Gastroesophageal sphincter (tissue), 4 donors: ENCODE data around the gene OS9. TPM values are rescaled to one million over a fixed set of nuclear protein-coding genes. Genes with fewer than 3 reads are reported as not detected.

Source experiments
- ATAC-seq: fragments of 150-250 bp; one replicate; pipeline ENCODE4 v1.9.1; 2016; ENCODE audit warnings: mild to moderate bottlenecking, moderate library complexity
- H3K27ac ChIP-seq, 4 donors: fragments of 200-600 bp; sonication (generic) in 3 of 4; 1 replicate in 3 of 4; 2 replicates in 1 of 4; pipeline ENCODE4 v1.5.1; 2016 to 2019
- H3K27me3 ChIP-seq: fragments of 200-600 bp; sonication (generic); one replicate; pipeline ENCODE4 v1.5.1; 2019
- H3K36me3 ChIP-seq, 2 donors: fragments of 200-600 bp; sonication (generic); one replicate each; pipeline ENCODE4 v1.5.1; 2019; ENCODE audit warnings: control low read depth in 1 of 2
- H3K4me1 ChIP-seq, 3 donors: fragments of 200-600 bp; sonication (generic); 1 replicate in 2 of 3; 2 replicates in 1 of 3; pipeline ENCODE4 v1.5.1; 2016 to 2019; ENCODE audit warnings: control low read depth in 2 of 3
- H3K4me3 ChIP-seq, 2 donors: fragments of 200-600 bp; sonication (generic); one replicate each; pipeline ENCODE4 v1.5.1; 2019; ENCODE audit warnings: mild to moderate bottlenecking in 1 of 2, moderate library complexity in 1 of 2
- H3K9me3 ChIP-seq, 3 donors: fragments of 200-600 bp; sonication (generic); one replicate each; pipeline ENCODE4 v1.5.1; 2017 to 2019; ENCODE audit warnings: control low read depth in 2 of 3
- EP300 ChIP-seq: sonication (generic); formaldehyde crosslinking; IDR thresholded peaks from one replicate; pipeline ENCODE4 v1.6.1; 2017; ENCODE audit warnings: antibody characterized with exemption, mild to moderate bottlenecking
- POLR2A ChIP-seq, 2 donors: fragments of 450-650 bp; IDR thresholded peaks; one replicate each; pipeline ENCODE4 v1.6.1; 2017; ENCODE audit warnings: antibody characterized with exemption in 2 of 2, mild to moderate bottlenecking in 2 of 2, moderate library complexity in 1 of 2
- POLR2AphosphoS5 ChIP-seq: sonication (generic); formaldehyde crosslinking; IDR thresholded peaks from one replicate; pipeline ENCODE4 v1.6.1; 2017; ENCODE audit warnings: antibody characterized with exemption
- WGBS, 2 donors: methylation state at CpG; one replicate each; pipeline ENCODE4 v1.1.5; 2018; ENCODE audit warnings: low coverage in 1 of 2; 5-methylcytosine and 5-hydroxymethylcytosine counted together
- total RNA-seq, 4 donors: library from RNA; depleted of rRNA; stranded (reverse); fragments of >200 nt; gene quantifications; one replicate each; pipeline ENCODE4 v1.1.0, GENCODE V29; 2016
- TF ChIP-seq, protein P1 (sequence below), 4 experiments: fragments of 200-600 bp in 2 of 4; fragments of 450-650 bp in 2 of 4; sonication (generic) in 1 of 4; IDR thresholded peaks; one replicate each; pipeline ENCODE4 v1.5.1; 2017 to 2019; ENCODE audit warnings: antibody characterized with exemption in 4 of 4, mild to moderate bottlenecking in 2 of 4, moderate library complexity in 2 of 4

The OS9 gene
- total RNA-seq, 4 donors from 2014 or later, result 161 to 235 (median 186) TPM

DNA sequence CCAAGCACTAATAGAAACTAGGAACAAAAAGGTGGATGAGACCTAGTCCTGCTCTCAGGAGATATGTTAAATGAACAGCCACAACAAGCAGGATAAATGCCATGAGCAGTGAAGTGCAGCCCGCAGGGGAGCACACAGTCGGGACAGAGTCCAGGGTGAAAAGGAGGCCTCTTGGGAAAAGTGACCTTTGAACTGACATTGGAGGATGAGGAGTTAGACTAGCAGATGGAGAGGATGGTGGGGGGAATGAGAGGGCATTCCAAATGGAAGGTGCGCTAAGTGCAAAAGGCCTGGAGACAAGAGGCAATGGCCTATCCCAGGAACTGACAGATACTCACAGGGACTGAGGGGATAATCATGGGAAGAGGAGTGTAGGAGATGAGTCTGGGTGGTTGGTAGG, 4.5 kb downstream of the OS9 start:
- Histone ChIP-seq H3K4me3 (no peak overlapping the region), H3K27me3 (no peaks in the 10 kb centered on the region), H3K27ac (no peak overlapping the region), H3K36me3 (peaks cover 0 to 66% of the 10 kb centered on the region in 2 donors), H3K9me3 (no peaks in the 10 kb centered on the region), H3K4me1 (peaks cover 0 to 17% (median 7%) of the 10 kb centered on the region in 3 donors)
- WGBS, 2 donors, result 83 to 100% methylated on average over 3 of the region's 3 CpGs
- no peak for ATAC-seq
- TF ChIP-seq POLR2A (IDR thresholded peaks at IDR 0.05), result no peak
- TF ChIP-seq, protein P1, sequence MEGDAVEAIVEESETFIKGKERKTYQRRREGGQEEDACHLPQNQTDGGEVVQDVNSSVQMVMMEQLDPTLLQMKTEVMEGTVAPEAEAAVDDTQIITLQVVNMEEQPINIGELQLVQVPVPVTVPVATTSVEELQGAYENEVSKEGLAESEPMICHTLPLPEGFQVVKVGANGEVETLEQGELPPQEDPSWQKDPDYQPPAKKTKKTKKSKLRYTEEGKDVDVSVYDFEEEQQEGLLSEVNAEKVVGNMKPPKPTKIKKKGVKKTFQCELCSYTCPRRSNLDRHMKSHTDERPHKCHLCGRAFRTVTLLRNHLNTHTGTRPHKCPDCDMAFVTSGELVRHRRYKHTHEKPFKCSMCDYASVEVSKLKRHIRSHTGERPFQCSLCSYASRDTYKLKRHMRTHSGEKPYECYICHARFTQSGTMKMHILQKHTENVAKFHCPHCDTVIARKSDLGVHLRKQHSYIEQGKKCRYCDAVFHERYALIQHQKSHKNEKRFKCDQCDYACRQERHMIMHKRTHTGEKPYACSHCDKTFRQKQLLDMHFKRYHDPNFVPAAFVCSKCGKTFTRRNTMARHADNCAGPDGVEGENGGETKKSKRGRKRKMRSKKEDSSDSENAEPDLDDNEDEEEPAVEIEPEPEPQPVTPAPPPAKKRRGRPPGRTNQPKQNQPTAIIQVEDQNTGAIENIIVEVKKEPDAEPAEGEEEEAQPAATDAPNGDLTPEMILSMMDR (IDR thresholded peaks at IDR 0.05), result no peak
- no peak for TF ChIP-seq EP300
- no peak for TF ChIP-seq POLR2AphosphoS5

DNA sequence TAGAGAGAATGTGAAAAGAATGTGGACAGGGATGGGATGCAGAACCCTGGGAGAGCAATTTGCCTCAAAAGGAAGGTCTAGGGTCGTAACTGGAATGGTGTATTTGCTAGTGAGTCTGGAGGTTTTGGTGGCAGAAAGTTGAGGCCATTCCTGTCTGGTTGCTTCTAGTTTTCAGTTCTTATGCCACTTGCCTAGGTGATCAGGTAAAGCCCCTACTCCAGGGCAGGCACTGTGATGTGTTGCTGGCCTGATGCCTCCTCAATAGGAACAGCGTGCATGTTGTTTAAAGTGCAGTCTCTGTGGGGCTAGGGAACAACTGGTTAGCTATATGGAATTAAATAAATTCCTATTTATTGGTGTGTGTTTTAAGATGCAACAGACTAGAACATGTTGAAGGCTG, 6.4 kb downstream of the OS9 start:
- H3K4me1 ChIP-seq, result peaks cover 0 to 5% (median 0%) of the 10 kb centered on the region in 3 donors
- no peaks in the 10 kb centered on the region for H3K27me3 ChIP-seq
- H3K36me3 ChIP-seq, result peaks cover 0 to 78% of the 10 kb centered on the region in 2 donors
- peaks cover 0 to 6% (median 0%) of the 10 kb centered on the region in 3 donors for H3K9me3 ChIP-seq
- 95 to 100% methylated on average over 1 of the region's 2 CpGs for WGBS, 2 donors
- H3K27ac ChIP-seq, result no peak overlapping the region
- TF ChIP-seq POLR2AphosphoS5, result no peak
- TF ChIP-seq, protein P1 (IDR thresholded peaks at IDR 0.05), result no peak
- no peak for ATAC-seq
- H3K4me3 ChIP-seq, result no peak overlapping the region

DNA sequence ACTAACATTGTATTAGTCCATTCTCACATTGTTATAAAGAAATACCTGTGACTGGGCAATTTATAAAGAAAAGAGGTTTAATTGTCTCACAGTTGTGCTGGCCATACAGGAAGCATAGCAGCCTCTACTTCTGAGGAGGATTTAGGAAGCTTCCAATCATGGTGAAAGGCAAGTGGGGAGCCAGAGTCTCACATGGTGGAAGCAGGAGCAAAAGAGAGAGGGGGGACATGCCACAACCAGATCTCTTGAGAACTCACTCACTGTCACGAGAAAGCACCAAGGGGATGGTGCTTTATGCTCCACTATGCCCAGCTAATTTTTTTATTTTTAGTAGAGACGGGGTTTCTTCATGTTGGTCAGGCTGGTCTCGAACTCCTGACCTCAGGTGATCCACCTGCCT, 13.3 kb downstream of the OS9 start:
- Histone ChIP-seq H3K27me3 (no peaks in the 10 kb centered on the region), H3K4me3 (no peak overlapping the region), H3K9me3 (peaks cover 0 to 6% (median 0%) of the 10 kb centered on the region in 3 donors), H3K36me3 (peaks cover 0 to 59% of the 10 kb centered on the region in 2 donors), H3K4me1 (no peaks in the 10 kb centered on the region), H3K27ac (no peak overlapping the region)
- 83 to 97% methylated on average over 1 to 3 of the region's 3 CpGs for WGBS, 2 donors
- TF ChIP-seq, protein P1 (IDR thresholded peaks at IDR 0.05), result no peak
- TF ChIP-seq POLR2AphosphoS5, result no peak
- TF ChIP-seq POLR2A (IDR thresholded peaks at IDR 0.05), result no peak
- no peak for TF ChIP-seq EP300
- ATAC-seq, result no peak

DNA sequence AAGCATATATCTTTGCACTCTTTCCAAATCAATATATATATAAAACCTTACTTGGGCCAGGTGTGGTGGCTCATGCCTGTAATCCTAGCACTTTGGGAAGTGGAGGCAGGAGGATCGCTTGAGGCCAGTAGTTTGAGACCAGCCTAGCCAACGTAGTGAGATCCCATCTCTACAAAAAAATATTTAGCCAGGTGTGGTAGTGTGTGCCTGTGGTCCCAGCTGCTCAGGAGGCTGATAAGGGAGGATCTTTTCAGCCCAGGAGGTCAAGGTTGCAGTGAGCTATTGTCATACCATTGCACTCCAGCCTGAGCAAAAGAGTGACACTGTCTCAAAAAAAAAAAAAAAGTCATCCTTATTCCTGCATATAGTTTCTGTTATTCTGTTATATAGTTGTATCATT, 14.4 kb downstream of the OS9 start:
- TF ChIP-seq EP300, result no peak
- no peak for TF ChIP-seq POLR2A (IDR thresholded peaks at IDR 0.05)
- TF ChIP-seq, protein P1 (IDR thresholded peaks at IDR 0.05), result no peak
- TF ChIP-seq POLR2AphosphoS5, result no peak
- WGBS, 2 donors, result 90% methylated on average over 2 of the region's 2 CpGs; no CpG with 5 or more reads in 1 of the 2 donors
- ATAC-seq, result no peak
- Histone ChIP-seq H3K9me3 (peaks cover 0 to 6% (median 0%) of the 10 kb centered on the region in 3 donors), H3K4me3 (no peak overlapping the region), H3K36me3 (peaks cover 0 to 60% of the 10 kb centered on the region in 2 donors), H3K27ac (no peak overlapping the region), H3K4me1 (no peaks in the 10 kb centered on the region), H3K27me3 (no peaks in the 10 kb centered on the region)

DNA sequence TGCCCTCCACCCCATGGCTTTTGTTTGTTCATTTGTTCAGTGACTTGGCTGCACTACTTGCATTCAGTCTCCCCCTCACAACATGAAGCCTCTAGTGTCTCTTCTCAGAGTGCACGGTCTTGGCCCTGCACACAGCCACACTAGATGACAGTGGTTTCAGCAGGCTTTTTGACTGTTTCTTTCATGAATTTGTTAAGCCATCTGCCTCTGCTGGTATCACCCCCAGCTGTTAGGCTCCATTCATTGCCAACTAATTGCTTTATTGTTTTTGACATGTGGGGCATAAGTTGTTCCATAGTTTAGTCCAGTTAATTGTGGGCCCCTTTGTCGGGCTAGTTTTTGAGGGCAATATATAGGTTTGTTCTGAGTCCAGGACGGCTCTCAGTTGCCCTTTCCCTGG, 18.8 kb downstream of the OS9 start:
- Histone ChIP-seq H3K27ac (no peak overlapping the region), H3K9me3 (no peaks in the 10 kb centered on the region), H3K4me3 (no peak overlapping the region), H3K36me3 (peaks cover 0 to 68% of the 10 kb centered on the region in 2 donors), H3K27me3 (no peaks in the 10 kb centered on the region), H3K4me1 (no peaks in the 10 kb centered on the region)
- 60 to 90% methylated on average over 1 to 3 of the region's 3 CpGs for whole genome bisulfite sequencing, 2 donors
- no peak for ATAC-seq
- TF ChIP-seq, protein P1 (IDR thresholded peaks at IDR 0.05), result no peak
- TF ChIP-seq POLR2AphosphoS5, result no peak
- no peak for TF ChIP-seq EP300
- TF ChIP-seq POLR2A (IDR thresholded peaks at IDR 0.05), result no peak
